Transverse colon (tissue), 4 donors: Measurements from ENCODE around the gene NABP2. TPM values are rescaled to one million over a fixed set of nuclear protein-coding genes. Genes with fewer than 3 reads are reported as not detected.
"Not testable (repeated sequence)": the region's sequence is repeated elsewhere in the genome, so short reads cannot be mapped to it uniquely, and the experiment has no call there.

Experiments
- DNase-seq: peaks from one replicate; pipeline ENCODE4 v3.0.0-alpha.2; 2019
- H3K27ac ChIP-seq, 4 donors: fragments of 200-600 bp; sonication (generic); 2 replicates each; pipeline ENCODE4 v1.5.1; 2016 to 2018; ENCODE audit warnings: inconsistent platforms in 4 of 4
- H3K27me3 ChIP-seq: fragments of 200-600 bp; sonication (generic); 2 replicates; pipeline ENCODE4 v1.5.1; 2017; ENCODE audit warnings: inconsistent platforms
- H3K36me3 ChIP-seq, 4 donors: fragments of 200-600 bp; sonication (generic); 2 replicates each; pipeline ENCODE4 v1.5.1; 2017 to 2019; ENCODE audit warnings: inconsistent platforms in 4 of 4
- H3K4me1 ChIP-seq, 4 donors: fragments of 200-600 bp; sonication (generic); 2 replicates each; pipeline ENCODE4 v1.5.1; 2017 to 2020; ENCODE audit warnings: inconsistent platforms in 4 of 4
- H3K4me3 ChIP-seq, 4 donors: fragments of 200-600 bp; sonication (generic); 1 replicate in 1 of 4; 2 replicates in 3 of 4; pipeline versions ENCODE4 v1.5.1 to v1.6.1; 2017 to 2019; ENCODE audit warnings: inconsistent platforms in 4 of 4
- H3K9me3 ChIP-seq, 2 donors: fragments of 200-600 bp; sonication (generic); 2 replicates each; pipeline ENCODE4 v1.5.1; 2017 to 2019; ENCODE audit warnings: inconsistent platforms in 2 of 2
- EP300 ChIP-seq: sonication (generic); formaldehyde crosslinking; IDR thresholded peaks from one replicate; pipeline ENCODE4 v1.6.1; 2017; ENCODE audit warnings: antibody characterized with exemption, low read depth
- POLR2A ChIP-seq: fragments of 450-650 bp; IDR thresholded peaks from one replicate; pipeline ENCODE4 v1.6.1; 2016; ENCODE audit warnings: antibody characterized with exemption, mild to moderate bottlenecking, moderate library complexity
- POLR2AphosphoS5 ChIP-seq, 3 donors: sonication (generic); formaldehyde crosslinking; IDR thresholded peaks; one replicate each; pipeline ENCODE4 v1.6.1; 2016; ENCODE audit warnings: antibody characterized with exemption in 3 of 3
- WGBS, 2 donors: methylation state at CpG; one replicate each; pipeline ENCODE4 v1.1.5; 2018; ENCODE audit warnings: low coverage in 1 of 2; 5-methylcytosine and 5-hydroxymethylcytosine counted together
- in situ Hi-C, 4 donors: fragments of 200-750 bp; cut with MboI; loops; one replicate each; pipeline versions ENCODE4 v1.15.0 to v1.15.1; 2017; ENCODE audit warnings: low sequenced_read_pairs in 3 of 4, low pct_ligation_motif_present in 1 of 4, low pct_unique_long_range_greater_than_20kb in 1 of 4
- intact Hi-C: fragments of 100-400 bp; cut with DNase I; formaldehyde crosslinking; loops from one replicate; pipeline ENCODE4 v1.15.1; 2023; ENCODE audit warnings: low total_unique reads
- total RNA-seq, 4 donors: library from RNA; depleted of rRNA; stranded (reverse); fragments of >200 nt; gene quantifications; one replicate each; pipeline ENCODE4 v1.1.0, GENCODE V29; 2016
- TF ChIP-seq, protein P1 (sequence below), 5 experiments: fragments of 200-600 bp in 3 of 5; fragments of 450-650 bp in 2 of 5; sonication (generic) in 3 of 5; IDR thresholded peaks; 1 replicate in 2 of 5; 2 replicates in 3 of 5; pipeline ENCODE4 v1.5.1; 2016 to 2017; ENCODE audit warnings: antibody characterized with exemption in 5 of 5, inconsistent platforms in 3 of 5, mild to moderate bottlenecking in 2 of 5, moderate library complexity in 1 of 5

NABP2 gene
- total RNA-seq, 4 donors from 2014 or later, result 4.9 to 26.8 (median 15.5) TPM

DNA sequence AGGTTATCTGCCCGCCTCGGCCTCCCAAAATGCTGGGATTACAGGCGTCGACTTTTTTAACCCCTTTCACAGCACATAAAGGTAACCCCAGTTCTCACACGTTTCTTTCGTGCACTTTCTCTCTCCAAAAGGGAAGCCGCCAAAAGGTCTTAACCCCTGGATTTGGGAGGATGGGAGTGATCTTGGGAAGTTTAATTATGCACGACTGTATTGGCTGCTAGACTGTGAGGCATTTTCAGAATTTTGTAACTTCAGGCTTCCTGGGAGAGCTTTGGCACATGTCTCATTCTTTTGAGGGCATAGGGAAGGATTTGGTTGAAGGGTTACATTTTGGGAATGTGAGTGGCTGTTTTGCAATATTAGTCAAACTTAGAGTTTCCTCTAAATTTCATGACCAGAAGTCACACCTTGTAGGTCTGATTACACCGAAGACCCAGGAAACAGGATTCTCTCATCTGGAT is 33.4 kb upstream of the NABP2 start:
- H3K4me1 ChIP-seq, result peaks cover 12 to 28% (median 22%) of the 10 kb centered on the region in 4 donors
- H3K4me3 ChIP-seq, result peak overlapping the region in 3 of 4 donors; percentile 87 to 99 (median 98)
- intact Hi-C loops, result no loop called here
- 26 to 39% methylated on average over 5 to 9 of the region's 9 CpGs for WGBS, 2 donors
- DNase-seq, result no peak
- no peaks in the 10 kb centered on the region for H3K27me3 ChIP-seq
- H3K36me3 ChIP-seq, result peaks cover 0 to 4% (median 1%) of the 10 kb centered on the region in 4 donors
- in situ Hi-C loops, result loop anchor here in 2 of 4 donors (5.0 to 10.0 kb wide), 2 partner anchors 274 to 277 kb away; partner anchors contain the start of gene SPRYD4 (in 2 of the 2)
- no peaks in the 10 kb centered on the region for H3K9me3 ChIP-seq
- TF ChIP-seq POLR2AphosphoS5 (IDR thresholded peaks at IDR 0.05) (no peak), POLR2A (no peak), EP300 (no peak)
- TF ChIP-seq, protein P1, sequence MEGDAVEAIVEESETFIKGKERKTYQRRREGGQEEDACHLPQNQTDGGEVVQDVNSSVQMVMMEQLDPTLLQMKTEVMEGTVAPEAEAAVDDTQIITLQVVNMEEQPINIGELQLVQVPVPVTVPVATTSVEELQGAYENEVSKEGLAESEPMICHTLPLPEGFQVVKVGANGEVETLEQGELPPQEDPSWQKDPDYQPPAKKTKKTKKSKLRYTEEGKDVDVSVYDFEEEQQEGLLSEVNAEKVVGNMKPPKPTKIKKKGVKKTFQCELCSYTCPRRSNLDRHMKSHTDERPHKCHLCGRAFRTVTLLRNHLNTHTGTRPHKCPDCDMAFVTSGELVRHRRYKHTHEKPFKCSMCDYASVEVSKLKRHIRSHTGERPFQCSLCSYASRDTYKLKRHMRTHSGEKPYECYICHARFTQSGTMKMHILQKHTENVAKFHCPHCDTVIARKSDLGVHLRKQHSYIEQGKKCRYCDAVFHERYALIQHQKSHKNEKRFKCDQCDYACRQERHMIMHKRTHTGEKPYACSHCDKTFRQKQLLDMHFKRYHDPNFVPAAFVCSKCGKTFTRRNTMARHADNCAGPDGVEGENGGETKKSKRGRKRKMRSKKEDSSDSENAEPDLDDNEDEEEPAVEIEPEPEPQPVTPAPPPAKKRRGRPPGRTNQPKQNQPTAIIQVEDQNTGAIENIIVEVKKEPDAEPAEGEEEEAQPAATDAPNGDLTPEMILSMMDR (IDR thresholded peaks at IDR 0.05), result no peak
- peak overlapping the region; percentile 95 to 100 (median 99) for H3K27ac ChIP-seq

DNA sequence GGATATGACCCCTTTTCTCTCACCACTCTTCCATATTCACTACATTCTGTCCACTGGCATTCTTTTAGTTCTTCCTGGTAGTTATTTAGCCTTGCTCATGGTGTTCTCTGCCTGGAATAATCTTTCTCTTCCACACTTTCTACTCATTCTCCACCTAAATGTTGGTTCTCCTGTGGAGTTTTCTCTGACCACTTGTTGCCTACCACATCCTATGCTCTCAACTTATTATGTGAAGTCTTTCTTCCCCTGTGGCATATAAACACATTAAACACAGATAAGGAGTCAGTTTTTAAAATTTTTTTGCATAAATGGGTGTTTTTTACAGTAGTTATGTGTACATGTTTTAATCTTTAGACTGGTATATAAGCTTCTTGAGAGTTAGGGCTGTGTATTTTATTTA is 31.6 kb upstream of the NABP2 start:
- in situ Hi-C loops, result loop anchor here in 2 of 4 donors (5.0 to 10.0 kb wide), 2 partner anchors 272 to 275 kb away; partner anchors contain the start of gene SPRYD4 (in 2 of the 2)
- H3K4me1 ChIP-seq, result peaks cover 6 to 18% (median 14%) of the 10 kb centered on the region in 4 donors

DNA sequence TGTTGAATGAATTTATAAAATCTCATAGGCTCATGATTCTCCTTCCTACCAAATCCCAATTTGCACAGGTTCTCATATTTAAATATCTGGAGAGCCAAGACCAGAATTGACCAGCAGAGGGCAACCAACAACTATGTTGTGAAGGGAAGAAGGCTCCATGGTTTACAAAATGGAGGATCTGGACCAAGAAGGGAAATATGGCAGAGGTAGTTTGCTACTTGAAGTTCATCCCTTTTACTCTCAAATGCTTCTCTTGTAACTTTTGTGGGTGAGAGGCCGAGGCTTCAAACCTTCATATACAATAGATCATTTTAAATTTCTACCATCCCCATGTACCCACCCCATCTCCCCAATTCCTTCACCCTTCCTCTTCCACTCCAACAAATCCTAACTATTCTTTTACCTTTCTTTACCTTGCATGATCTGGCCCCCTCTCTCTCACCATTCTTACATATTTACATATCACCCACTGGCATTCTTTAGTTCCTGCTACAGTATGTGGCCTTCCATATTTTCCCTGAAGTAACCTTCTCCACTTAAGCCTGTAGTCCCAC is 31.0 kb upstream of the NABP2 start:
- Histone ChIP-seq H3K9me3 (no peaks in the 10 kb centered on the region), H3K4me3 (no peak overlapping the region), H3K27ac (no peak overlapping the region), H3K36me3 (no peaks in the 10 kb centered on the region), H3K27me3 (no peaks in the 10 kb centered on the region), H3K4me1 (peaks cover under 1 to 13% (median 9%) of the 10 kb centered on the region in 4 donors)
- DNase-seq, result peak; percentile 84
- 38 to 47% methylated on average over 1 of the region's 1 CpG for WGBS, 2 donors
- no peak for TF ChIP-seq EP300
- TF ChIP-seq, protein P1 (IDR thresholded peaks at IDR 0.05), result peak; percentile 75 to 93 (median 80)
- intact Hi-C loops, result loop anchor here (2.0 kb wide), 1 partner anchor 32 kb away; the partner anchor contains the start of gene NABP2
- in situ Hi-C loops, result loop anchor here in 2 of 4 donors (5.0 to 10.0 kb wide), 2 partner anchors 272 to 274 kb away; partner anchors contain the start of gene SPRYD4 (in 2 of the 2)

More for the DNA sequence above, 31.6 kb upstream of the NABP2 start:
- Histone ChIP-seq H3K9me3 (no peaks in the 10 kb centered on the region), H3K36me3 (no peaks in the 10 kb centered on the region), H3K4me3 (no peak overlapping the region), H3K27ac (no peak overlapping the region), H3K27me3 (no peaks in the 10 kb centered on the region)
- TF ChIP-seq POLR2AphosphoS5 (IDR thresholded peaks at IDR 0.05) (no peak), EP300 (no peak), POLR2A (no peak)
- TF ChIP-seq, protein P1 (IDR thresholded peaks at IDR 0.05), result no peak
- intact Hi-C loops, result loop anchor here (2.0 kb wide), 1 partner anchor 32 kb away; the partner anchor contains the start of gene NABP2
- no peak for DNase-seq

DNA sequence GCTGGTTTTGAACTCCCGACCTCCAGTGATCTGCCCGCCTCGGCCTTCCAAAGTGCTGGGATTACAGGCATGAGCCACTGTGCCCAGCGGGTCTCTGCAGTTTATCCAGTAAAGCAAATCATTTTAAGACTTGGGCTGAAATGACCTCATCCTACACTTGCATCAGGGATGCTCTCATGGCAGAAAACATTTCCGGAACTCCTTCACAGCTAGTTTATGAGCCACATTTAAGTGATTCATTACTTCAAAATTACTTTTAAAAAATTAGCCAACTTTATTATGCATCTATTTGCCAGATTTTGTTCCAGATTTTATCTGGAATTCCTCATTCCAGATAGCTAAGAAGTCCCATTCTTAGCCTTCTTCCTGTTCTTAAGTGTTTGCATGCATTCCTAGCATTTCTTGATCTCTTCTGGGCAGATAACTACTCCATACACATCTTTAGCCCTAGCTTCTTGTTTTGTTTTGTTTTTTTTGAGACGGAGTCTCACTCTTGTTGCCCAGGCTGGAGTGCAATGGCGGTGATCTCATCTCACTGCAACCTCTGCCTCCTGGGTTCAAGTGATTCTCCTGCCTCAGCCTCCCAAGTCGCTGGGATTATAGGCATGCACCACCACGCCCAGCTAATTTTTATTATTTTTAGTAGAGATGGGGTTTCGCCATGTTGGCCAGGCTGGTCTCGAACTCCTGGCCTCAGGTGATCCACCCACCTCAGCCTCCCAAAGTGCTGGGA is 27.2 kb upstream of the NABP2 start:
- H3K36me3 ChIP-seq, H3K4me3 ChIP-seq, H3K9me3 ChIP-seq, H3K4me1 ChIP-seq, DNase-seq, intact Hi-C loops, H3K27me3 ChIP-seq: not testable (repeated sequence)
- in situ Hi-C loops, result loop anchor here in 1 of 4 donors (10.0 kb wide), 1 partner anchor 268 kb away; the partner anchor contains the start of gene SPRYD4
- TF ChIP-seq POLR2AphosphoS5 (IDR thresholded peaks at IDR 0.05), result peak in 2 of 3 donors; percentile 18 to 35
- peak overlapping the region in 3 of 4 donors; percentile 7 to 52 (median 42) for H3K27ac ChIP-seq
- WGBS, 2 donors, result 69 to 81% methylated on average over 6 to 11 of the region's 11 CpGs
